DND-41 (cell line): ENCODE measurements around the gene ACSM2A.
"Not testable (repeated sequence)": the region's sequence is repeated elsewhere in the genome, so short reads cannot be mapped to it uniquely, and the experiment has no call there.

Source experiments
- ATAC-seq: fragments of 200-7000 bp; cut with Tn5 transposase; 3 replicates; pipeline ENCODE4 v1.9.1; 2021; ENCODE audit warnings: low read depth; ENCODE audit not compliant: insufficient read depth
- DNase-seq: peaks from one replicate; pipeline ENCODE4 v3.0.0-alpha.2; 2020
- H2AFZ ChIP-seq: 2 replicates; pipeline ENCODE4 v1.6.0; 2012; ENCODE audit warnings: low read depth, low read length
- H3K27ac ChIP-seq: 2 replicates; pipeline ENCODE4 v1.5.1; 2012; ENCODE audit warnings: low read length, inconsistent platforms
- H3K27me3 ChIP-seq: fragments of 200-600 bp; sonication (generic); 2 replicates; pipeline ENCODE4 v1.6.0; 2012; ENCODE audit warnings: low read length, mild to moderate bottlenecking, inconsistent platforms; ENCODE audit not compliant: insufficient read depth, poor library complexity
- H3K36me3 ChIP-seq: 2 replicates; pipeline ENCODE4 v1.5.1; 2012; ENCODE audit warnings: low read length, inconsistent platforms; ENCODE audit not compliant: insufficient read depth
- H3K4me1 ChIP-seq: 2 replicates; pipeline ENCODE4 v1.5.1; 2012; ENCODE audit warnings: mild to moderate bottlenecking, low read length; ENCODE audit not compliant: insufficient read depth
- H3K4me2 ChIP-seq: 2 replicates; pipeline ENCODE4 v1.6.0; 2012; ENCODE audit warnings: mild to moderate bottlenecking, moderate library complexity, low read length, inconsistent platforms; ENCODE audit not compliant: insufficient read depth
- H3K4me3 ChIP-seq, 2 experiments: fragments of 200-600 bp in 1 of 2; shearing (Covaris generic) in 1 of 2; 2 replicates each; pipeline ENCODE4 v1.5.1; 2012 to 2016; ENCODE audit warnings: inconsistent platforms in 2 of 2, low read length in 2 of 2, mild to moderate bottlenecking in 2 of 2, low read depth in 1 of 2, moderate library complexity in 1 of 2
- H3K79me2 ChIP-seq: 2 replicates; pipeline ENCODE4 v1.6.0; 2012; ENCODE audit warnings: low read length, inconsistent platforms; ENCODE audit not compliant: insufficient read depth
- H3K9ac ChIP-seq: 2 replicates; pipeline ENCODE4 v1.6.0; 2012; ENCODE audit warnings: low read depth, mild to moderate bottlenecking, inconsistent platforms, low read length, moderate library complexity
- H3K9me3 ChIP-seq: 2 replicates; pipeline ENCODE4 v1.5.1; 2012; ENCODE audit warnings: low read length, moderate library complexity, mild to moderate bottlenecking, inconsistent platforms; ENCODE audit not compliant: insufficient read depth, severe bottlenecking
- H4K20me1 ChIP-seq: 2 replicates; pipeline ENCODE4 v1.6.0; 2012; ENCODE audit warnings: low read length; ENCODE audit not compliant: insufficient read depth
- EZH2 ChIP-seq: IDR thresholded peaks from 3 replicates; pipeline ENCODE4 v1.6.1; 2012; ENCODE audit warnings: borderline replicate concordance, low read depth, mild to moderate bottlenecking, moderate library complexity, low read length, inconsistent platforms; ENCODE audit not compliant: severe bottlenecking
- TF ChIP-seq, protein P1 (sequence below): IDR thresholded peaks from 2 replicates; pipeline ENCODE4 v1.5.1; 2012; ENCODE audit warnings: borderline replicate concordance, low read length, moderate library complexity, mild to moderate bottlenecking; ENCODE audit not compliant: poor library complexity, severe bottlenecking; ENCODE audit errors: extremely low read depth

The ACSM2A gene

DNA sequence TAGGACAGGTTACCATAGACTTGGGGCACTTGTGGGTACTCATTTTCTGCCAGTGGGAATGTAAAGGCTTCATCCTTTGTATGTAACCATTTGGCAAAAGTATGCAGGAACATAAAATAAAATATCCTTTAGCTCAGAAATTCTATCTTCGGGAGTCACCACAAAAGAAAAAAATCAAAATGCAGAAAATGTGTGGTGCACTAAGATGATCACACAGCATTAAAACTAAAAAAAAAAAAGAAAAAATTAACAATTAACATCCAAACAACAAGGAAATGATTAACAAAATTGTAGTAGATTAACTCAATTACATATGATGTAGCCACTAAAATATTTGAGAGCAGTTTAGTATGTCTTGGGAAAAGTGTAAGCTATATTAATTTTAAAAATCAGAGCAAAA is 10.6 kb upstream of the ACSM2A start:
- H3K4me2 ChIP-seq, H3K4me1 ChIP-seq, H2AFZ ChIP-seq, H3K27me3 ChIP-seq, H3K9me3 ChIP-seq, H3K9ac ChIP-seq, H4K20me1 ChIP-seq, H3K79me2 ChIP-seq, ATAC-seq, H3K36me3 ChIP-seq, H3K4me3 ChIP-seq, H3K27ac ChIP-seq, DNase-seq: not testable (repeated sequence)

DNA sequence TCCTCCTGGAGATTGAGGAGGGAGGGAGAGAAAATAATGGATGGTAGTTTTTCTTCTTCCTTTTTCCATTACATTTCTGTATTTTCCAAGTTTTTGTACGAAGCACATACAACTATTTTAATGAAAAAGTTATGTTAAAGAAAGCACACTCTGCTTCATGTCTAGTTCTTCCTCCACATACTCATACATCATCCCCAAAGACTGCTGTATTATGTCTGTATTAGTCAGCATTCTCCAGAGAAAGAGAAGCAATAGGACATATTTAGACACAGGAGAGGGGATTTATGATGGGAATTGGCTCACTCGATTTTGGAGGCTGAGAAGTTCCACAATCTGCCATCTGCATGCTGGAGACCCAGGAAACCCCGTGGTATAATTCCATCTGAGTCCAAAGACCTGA is 10.1 kb upstream of the ACSM2A start:
- no peak overlapping the region for H3K4me3 ChIP-seq
- H3K36me3 ChIP-seq = no peaks in the 10 kb centered on the region
- H3K9ac ChIP-seq = no peak overlapping the region
- no peak overlapping the region for H3K27ac ChIP-seq
- no peak for ATAC-seq
- TF ChIP-seq EZH2 = no peak
- TF ChIP-seq, protein P1, sequence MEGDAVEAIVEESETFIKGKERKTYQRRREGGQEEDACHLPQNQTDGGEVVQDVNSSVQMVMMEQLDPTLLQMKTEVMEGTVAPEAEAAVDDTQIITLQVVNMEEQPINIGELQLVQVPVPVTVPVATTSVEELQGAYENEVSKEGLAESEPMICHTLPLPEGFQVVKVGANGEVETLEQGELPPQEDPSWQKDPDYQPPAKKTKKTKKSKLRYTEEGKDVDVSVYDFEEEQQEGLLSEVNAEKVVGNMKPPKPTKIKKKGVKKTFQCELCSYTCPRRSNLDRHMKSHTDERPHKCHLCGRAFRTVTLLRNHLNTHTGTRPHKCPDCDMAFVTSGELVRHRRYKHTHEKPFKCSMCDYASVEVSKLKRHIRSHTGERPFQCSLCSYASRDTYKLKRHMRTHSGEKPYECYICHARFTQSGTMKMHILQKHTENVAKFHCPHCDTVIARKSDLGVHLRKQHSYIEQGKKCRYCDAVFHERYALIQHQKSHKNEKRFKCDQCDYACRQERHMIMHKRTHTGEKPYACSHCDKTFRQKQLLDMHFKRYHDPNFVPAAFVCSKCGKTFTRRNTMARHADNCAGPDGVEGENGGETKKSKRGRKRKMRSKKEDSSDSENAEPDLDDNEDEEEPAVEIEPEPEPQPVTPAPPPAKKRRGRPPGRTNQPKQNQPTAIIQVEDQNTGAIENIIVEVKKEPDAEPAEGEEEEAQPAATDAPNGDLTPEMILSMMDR = no peak
- H4K20me1 ChIP-seq = no peaks in the 10 kb centered on the region
- no peaks in the 10 kb centered on the region for H3K4me1 ChIP-seq
- H3K79me2 ChIP-seq = no peaks in the 10 kb centered on the region
- H2AFZ ChIP-seq = no peak overlapping the region
- DNase-seq = no peak
- no peak overlapping the region for H3K4me2 ChIP-seq
- no peaks in the 10 kb centered on the region for H3K9me3 ChIP-seq
- H3K27me3 ChIP-seq = no peaks in the 10 kb centered on the region

DNA sequence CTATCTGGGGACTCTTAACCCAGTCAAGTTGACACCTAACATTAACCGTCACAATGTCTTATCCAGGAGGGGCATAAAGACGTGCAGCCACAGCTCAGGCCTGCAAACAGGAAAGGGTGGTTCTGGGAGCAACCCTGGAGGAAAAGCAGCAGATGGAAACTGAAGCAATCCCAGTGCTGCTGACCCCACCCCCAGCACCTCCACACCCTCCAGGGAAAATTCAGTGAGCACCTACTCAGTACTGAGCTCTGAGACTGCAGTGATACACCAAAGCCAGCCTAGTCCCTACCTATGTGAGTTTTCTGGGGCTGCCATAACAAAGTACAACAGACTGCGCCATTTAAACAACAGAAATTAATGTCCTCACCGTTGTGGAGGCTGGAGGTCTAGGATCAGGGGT is 9.5 kb upstream of the ACSM2A start:
- H3K27ac ChIP-seq, ATAC-seq: not testable (repeated sequence)

DNA sequence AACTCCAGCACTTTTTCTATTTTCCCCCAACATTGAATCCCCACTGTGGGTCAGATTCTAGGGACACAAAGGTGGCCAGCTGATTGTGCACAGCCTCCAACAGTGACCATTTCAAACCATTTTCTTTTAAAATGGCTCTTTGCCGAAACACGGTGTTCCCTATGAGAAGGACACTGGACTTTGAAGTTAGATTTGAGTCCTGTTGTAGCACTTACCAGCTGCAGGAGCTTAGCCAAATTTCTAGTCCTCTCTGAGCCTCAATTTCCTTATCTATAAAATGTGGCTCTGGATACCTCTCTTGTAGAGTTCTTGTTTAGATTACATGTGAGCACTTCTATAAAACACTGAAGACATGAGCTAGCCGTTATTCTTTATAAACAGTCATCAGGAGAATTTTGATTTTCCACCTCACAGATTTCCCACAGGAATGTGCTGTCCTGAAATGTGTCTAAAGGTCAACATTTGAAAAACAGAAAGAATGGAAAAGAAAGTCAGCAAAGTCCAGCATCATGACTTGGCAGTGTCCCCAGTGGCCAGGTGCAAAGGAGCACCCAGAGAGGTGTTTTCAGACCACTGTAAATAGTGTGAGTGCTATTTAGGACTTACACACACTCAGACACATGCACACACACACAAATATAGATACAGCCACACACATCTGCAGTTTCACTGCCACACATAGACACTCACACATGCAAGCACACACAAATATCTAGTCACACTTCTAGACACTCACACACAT is 4.5 kb upstream of the ACSM2A start:
- not testable (repeated sequence) for H3K4me3 ChIP-seq, ATAC-seq, H3K27ac ChIP-seq, H2AFZ ChIP-seq, H3K9ac ChIP-seq, H4K20me1 ChIP-seq, H3K4me1 ChIP-seq, DNase-seq, H3K27me3 ChIP-seq, H3K79me2 ChIP-seq, H3K9me3 ChIP-seq, H3K4me2 ChIP-seq, H3K36me3 ChIP-seq

More for the DNA sequence above, 9.5 kb upstream of the ACSM2A start:
- not testable (repeated sequence) for H3K4me3 ChIP-seq, H3K36me3 ChIP-seq, H3K9me3 ChIP-seq, DNase-seq, H3K4me2 ChIP-seq, H3K79me2 ChIP-seq, H3K9ac ChIP-seq, H2AFZ ChIP-seq, H3K27me3 ChIP-seq, H3K4me1 ChIP-seq, H4K20me1 ChIP-seq

DNA sequence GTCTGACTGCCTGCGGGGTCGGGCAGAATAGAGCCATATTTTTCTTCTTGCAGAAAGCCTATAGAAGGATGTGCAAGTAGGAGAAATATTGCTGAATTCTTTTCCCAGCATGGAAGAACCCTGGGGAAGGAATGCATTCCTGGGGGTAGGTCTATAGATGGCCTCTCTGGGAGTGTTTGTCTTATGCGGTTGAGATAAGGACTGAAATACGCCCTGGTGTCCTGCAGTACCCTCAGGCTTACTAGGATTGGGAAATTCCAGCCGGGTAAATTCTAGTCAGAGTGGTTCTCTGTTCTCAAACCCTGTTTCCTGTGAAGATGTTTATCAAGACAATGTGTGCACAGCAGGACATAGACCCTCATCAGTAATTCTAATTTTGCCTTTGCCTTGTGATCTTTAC is 2.3 kb downstream of the ACSM2A start:
- ATAC-seq, H3K36me3 ChIP-seq, H4K20me1 ChIP-seq, DNase-seq, H3K79me2 ChIP-seq, H3K9me3 ChIP-seq, H3K9ac ChIP-seq, H3K4me3 ChIP-seq, H3K27ac ChIP-seq, H3K27me3 ChIP-seq, H2AFZ ChIP-seq, H3K4me1 ChIP-seq, H3K4me2 ChIP-seq: not testable (repeated sequence)

DNA sequence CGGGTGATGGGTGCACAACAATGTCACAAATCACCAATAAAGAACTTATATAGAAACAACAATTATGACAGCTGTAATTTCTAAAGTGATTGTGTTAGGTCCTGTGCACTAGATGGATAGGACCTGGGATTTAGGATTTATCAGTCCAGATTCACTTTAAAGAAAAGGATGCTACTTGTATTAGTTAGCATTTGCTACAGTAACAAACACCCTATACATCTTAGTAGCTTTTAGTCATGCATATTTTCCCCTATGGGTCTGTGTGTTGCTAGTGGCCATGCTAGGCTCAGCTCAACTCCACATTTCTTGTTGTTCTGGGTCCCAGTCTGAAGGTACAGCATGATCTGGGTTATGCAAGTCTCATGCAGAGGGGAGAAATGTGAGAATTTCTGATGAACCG is 7.9 kb downstream of the ACSM2A start:
- H3K9ac ChIP-seq, H3K27ac ChIP-seq, H3K27me3 ChIP-seq, H3K79me2 ChIP-seq, H2AFZ ChIP-seq, H3K4me2 ChIP-seq, DNase-seq, H3K4me3 ChIP-seq, ATAC-seq, H4K20me1 ChIP-seq, H3K9me3 ChIP-seq, H3K4me1 ChIP-seq, H3K36me3 ChIP-seq: not testable (repeated sequence)

DNA sequence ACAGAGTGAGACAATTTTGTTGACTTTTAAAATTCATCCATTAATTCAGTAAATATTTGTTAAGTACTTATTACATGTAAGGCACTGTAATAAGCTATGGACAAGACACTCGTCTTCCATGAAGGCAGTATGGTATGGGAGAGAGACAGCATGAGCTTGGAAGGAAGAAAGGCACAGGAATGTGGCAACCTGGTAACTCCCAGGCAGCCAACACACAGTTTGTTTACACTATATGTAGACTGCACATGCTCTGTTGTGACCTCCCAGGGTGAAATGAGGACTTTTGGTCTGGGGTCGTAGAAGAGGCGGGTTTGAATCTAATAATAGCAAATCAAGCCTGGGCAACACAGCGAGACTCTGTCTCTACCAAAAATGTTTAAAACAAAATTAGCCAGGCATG is 9.0 kb downstream of the ACSM2A start:
- not testable (repeated sequence) for H3K27ac ChIP-seq, H3K79me2 ChIP-seq, H4K20me1 ChIP-seq, H3K36me3 ChIP-seq, ATAC-seq, H3K9ac ChIP-seq, H3K27me3 ChIP-seq, H3K4me2 ChIP-seq, DNase-seq, H3K4me1 ChIP-seq, H3K4me3 ChIP-seq, H3K9me3 ChIP-seq, H2AFZ ChIP-seq
